Left forelimb (tissue), 1 donor: ENCODE results near the gene MKKS.

Source experiments
- DNase-seq: peaks from one replicate; pipeline ENCODE4 v3.0.0-alpha.2; 2018; ENCODE audit warnings: low spot score

Gene MKKS

DNA sequence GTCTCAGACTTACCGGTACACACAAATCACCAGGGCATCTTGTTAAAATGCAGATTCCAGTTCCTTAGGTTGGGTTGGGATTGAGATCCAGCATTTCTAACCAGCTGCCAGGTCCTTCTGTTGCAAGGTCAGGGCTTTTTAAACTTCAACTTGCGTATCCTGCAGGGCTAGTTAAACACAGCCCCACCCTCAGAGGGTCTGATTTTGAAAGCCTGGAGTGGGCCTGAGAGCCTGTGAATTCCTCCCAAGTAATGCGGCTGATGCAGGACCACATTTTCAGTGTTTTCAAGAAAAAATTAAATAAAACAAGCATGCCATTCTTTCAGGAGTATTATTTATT is 65.3 kb downstream of the MKKS start:
- no peak for DNase-seq

DNA sequence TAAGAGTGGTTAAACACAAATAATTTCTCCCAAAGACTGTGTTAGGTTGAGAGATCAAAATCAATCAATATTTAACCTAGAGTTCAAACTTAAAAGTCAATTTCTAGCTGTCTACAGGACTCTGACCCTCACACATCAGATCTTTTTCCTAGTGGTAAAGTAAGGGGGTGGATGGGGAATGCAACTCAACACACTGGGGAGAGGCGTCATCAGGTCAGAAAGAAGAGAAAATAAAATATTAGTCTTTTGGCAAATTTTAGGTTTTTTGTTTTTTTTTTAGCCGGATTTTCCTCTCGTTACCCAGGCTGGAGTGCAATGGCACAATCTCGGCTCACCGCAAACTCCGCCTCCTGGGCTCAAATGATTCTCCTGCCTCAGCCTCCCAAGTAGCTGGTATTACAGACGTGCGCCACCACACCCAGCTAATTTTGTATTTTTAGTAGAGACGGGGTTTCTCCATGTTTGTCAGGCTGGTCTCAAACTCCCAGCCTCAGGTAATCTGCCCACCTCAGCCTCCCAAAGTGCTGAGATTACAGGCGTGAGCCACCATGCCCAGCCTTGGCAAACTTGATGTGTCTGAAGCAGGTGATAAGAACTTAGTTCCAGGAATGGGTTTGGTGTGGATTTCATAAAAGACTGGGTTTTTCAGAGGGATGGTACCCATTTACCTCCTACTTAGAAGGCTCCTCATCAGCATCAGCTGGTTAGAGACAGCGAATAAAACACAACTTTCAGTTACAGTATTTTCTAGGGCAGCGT is 65.9 kb downstream of the MKKS start:
- no peak for DNase-seq

DNA sequence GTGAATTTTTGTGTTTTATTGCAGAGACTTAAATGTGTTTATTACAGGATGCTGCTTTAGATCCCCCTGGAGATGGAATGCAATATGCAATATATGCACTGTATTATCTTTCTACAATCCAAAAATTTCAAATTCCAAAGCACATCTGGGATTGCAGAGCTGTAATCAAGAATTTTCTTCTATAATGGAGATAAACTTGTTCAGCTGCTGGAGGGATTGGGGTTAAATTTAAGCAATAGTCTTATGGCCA is 66.4 kb downstream of the MKKS start:
- no peak for DNase-seq

DNA sequence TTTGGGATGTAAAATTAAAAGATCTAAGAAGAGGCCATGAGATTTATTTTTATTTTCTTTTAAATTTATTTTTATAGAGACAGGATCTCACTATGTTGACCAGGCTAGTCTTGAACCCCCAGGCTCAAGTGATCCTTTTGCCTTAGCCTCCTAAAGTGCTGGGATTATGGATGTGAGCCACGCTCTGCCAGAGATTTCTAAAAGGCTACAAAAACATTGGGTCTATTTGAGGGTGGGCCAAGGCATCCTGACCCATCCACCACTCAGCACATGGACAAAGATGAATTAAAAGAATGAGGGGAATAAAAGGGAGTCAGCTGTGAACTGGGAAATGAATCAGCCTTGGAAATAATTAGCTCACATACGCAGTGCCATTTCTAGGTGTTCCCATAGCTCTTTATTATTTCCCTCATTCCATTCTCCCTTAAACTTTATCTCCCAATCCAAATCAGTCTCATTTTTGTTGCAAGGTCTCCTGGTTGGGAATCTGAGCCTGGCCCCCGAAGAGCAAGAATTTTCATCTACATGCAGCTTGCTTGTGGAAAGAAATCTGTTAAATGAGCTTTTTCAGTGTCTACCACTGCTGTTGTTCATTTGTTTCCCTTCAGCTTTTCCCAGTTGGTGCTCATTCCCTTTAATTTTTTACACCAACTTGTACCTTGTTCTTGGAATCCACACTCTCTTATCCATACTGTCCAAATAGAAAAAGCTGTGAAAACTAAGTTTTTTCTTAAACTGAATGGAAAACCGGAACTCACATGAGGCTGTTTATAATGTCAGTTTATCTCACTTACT is 66.9 kb downstream of the MKKS start:
- DNase-seq, result no peak

DNA sequence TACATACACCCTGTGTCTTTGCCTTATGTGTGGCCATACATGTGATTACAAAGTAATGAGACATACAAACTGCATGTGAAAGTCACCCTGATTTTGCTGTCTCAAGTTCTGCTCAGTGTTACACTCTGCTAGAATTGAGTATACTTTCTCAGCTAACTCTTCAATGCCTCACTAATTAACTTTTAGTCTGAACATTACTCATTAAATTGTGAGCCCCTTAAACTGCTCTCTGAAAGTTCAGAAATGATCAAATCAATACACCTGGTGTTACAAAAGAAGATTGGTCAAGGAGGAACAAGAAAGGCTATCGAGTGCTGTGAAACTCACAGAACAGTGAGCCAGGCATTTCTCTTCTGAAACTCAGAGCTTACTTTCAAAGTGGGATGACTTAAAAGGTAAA is 71.3 kb downstream of the MKKS start:
- DNase-seq, result no peak

DNA sequence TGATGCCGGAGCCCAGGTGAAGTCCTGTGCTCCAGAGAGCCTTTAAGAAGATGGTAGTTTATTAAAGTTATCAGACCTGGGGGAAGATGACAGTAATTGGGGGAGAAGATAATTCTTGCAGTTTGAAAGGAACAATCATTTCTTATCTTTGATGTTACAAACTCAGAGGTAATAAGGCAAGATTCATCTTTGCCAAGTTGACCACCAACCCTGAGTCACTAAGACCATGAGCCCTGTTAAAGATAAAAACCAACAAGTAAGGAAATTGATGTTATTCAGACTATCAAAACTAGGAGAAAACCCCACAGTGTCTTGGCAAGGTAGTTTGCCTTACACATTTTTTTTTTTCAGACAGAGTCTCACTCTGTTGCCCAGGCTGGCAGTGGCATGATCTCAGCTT is 73.1 kb downstream of the MKKS start:
- no peak for DNase-seq

DNA sequence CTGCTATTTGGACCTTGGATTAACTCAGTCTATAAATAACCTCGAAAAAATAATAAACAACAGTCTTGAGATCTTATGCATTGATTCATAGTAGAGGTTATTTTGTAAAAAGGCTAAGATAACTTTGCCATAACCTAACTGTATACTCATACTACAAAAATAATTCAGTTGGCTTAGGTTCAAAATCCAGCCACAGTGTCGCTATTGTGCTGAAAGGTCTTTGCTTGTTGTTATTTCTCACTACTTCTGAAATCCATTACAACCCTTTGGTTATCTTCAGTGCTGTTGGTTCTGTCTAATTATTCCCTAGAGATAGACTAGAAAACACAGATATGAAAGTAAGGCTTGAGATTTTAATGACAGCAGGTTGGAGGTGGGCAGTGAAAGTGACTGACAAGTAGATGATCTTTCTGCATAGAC is 74.4 kb downstream of the MKKS start:
- DNase-seq, result no peak

DNA sequence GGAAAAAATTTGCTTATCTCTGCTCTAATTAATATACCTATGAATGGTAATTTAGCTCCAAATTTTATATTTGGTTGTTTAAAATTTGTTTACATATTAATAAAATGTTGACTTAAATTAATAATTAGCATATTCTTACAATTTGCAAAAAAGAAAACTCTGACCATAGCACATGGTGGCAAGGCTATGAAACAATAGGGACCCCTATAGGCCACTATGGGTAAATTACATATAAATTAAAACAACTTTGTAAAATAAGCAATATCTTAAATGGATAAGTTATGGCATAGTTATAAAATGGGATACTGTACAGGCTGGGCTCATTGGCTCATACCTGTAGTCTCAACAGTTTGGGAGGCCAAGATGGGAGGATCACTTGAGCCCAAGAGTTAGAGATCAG is 76.0 kb downstream of the MKKS start:
- no peak for DNase-seq

DNA sequence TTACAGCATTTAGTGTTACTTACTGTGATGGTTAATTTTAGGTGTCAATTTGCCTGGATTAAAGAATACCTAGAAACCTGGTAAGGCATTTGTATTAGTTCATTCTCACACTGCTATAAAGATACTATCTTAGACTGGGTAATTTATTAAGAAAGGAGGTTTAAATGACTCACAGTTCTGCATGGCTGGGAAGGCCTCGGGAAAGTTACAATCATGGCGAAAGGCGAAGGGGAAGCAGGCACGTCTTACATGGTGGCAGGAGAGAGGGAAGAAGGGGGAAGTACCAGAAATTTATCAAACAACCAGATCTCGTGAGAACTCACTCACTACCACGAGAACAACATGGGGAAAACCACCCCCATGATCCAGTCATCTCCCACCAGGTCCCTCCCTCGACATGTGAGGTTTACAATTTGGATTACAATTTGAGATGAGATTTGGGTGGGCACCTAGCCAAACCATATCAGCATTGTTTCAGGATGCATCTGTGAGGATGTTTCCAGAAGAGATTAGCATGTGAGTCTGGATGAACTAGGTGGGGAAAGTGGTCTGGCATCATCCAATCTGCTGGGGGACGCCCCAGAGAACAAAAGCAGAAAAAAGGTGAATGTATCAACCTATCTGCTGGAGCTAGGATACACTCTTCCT is 76.8 kb downstream of the MKKS start:
- no peak for DNase-seq

DNA sequence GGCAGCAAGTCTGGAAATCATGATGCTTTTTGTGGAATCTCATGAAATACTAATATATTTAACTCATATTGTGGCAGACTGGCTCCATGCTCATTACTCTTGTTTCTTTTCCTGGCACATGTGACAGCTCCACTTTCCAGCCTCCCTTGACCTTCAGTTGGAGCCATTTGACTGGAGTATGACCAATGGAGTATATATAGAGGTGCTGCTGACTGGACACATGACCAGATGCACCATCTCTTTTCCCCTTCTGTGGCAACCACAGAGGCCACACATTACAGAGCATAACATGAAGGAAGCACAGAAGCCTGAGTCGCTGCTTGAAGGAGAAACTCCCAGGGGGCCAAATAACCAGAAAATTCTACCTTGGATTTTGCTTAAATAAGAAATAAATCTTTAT is 77.4 kb downstream of the MKKS start:
- no peak for DNase-seq

DNA sequence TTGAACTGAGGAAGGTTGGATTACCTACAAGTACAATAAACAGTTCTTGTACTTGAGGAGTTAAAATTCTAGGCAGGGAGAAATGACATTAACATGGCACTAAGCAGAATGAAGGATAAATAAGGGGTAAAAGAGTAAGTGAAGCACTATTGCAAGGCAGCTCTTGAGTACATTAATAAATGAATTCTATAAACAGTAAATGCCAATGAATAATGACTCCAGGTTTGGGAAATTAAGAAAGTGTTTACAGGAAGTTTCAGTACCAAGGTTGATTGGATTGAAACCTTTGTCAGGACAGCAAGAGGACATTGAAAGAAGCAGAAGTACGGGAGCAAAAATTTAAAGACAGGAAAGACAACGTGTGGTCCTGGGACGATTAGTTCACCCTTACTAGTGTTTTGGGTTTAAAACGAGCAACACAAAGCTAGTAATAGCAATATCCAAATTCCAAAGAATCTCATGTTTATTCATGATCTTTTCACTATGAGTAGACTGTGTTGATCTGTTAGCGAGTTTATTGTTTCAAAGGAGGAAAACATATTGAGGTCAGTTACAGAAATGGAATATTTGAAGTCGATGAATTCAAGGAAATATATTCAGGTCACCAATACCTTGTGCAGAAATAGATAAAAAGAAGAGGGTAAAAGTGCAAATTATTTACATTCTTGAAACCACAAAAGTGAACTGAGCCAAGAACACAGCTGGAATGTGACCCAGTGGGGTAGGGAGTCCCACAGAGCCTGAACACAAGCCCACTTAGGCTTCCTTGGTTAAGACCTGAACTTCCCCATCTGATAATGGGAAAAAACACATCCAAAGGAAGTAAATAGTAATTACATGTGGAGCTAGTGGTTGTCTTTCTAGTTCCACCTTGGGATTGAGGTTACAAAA is 80.8 kb downstream of the MKKS start:
- no peak for DNase-seq
